ENCODE results near the gene SLC35B1.
"Not testable (repeated sequence)": the region's sequence is repeated elsewhere in the genome, so short reads cannot be mapped to it uniquely, and the experiment has no call there.

Gene SLC35B1

GRCh38 chr17:49699966-49700575 is 7.7 kb downstream of the SLC35B1 start:
- DNase-seq (ENCODE audit: low spot score): no peak

GRCh38 chr17:49698005-49698404 is 9.8 kb downstream of the SLC35B1 start:
- DNase-seq (ENCODE audit: low spot score): no peak

GRCh38 chr17:49696233-49696761 is 11.5 kb downstream of the SLC35B1 start:
- DNase-seq (ENCODE audit: low spot score): no peak

GRCh38 chr17:49695698-49696232 is 12.0 kb downstream of the SLC35B1 start:
- DNase-seq (ENCODE audit: low spot score): no peak

GRCh38 chr17:49694847-49695697 is 12.7 kb downstream of the SLC35B1 start:
- peak; percentile 35 for DNase-seq (ENCODE audit: low spot score)

- no peak for DNase-seq (ENCODE audit: low spot score)
Measured at GRCh38 chr17:49692751-49693150, 15.0 kb downstream of the SLC35B1 start.

- DNase-seq (ENCODE audit: low spot score): no peak
Measured at GRCh38 chr17:49691677-49692191, 16.0 kb downstream of the SLC35B1 start.

- DNase-seq (ENCODE audit: low spot score): no peak
Measured at GRCh38 chr17:49691086-49691676, 16.6 kb downstream of the SLC35B1 start.

GRCh38 chr17:49690256-49690655 is 17.5 kb downstream of the SLC35B1 start:
- DNase-seq (ENCODE audit: low spot score): no peak

- DNase-seq (ENCODE audit: low spot score): no peak
Measured at GRCh38 chr17:49688848-49689247, 18.9 kb downstream of the SLC35B1 start.

- peak; percentile 26 for DNase-seq (ENCODE audit: low spot score)
Measured at GRCh38 chr17:49687878-49688491, 19.8 kb downstream of the SLC35B1 start.

- no peak for DNase-seq (ENCODE audit: low spot score)
Measured at GRCh38 chr17:49681106-49681979, 26.4 kb downstream of the SLC35B1 start.

- no peak for DNase-seq (ENCODE audit: low spot score)
Measured at GRCh38 chr17:49680314-49680713, 27.4 kb downstream of the SLC35B1 start.

- peak; percentile 99 for DNase-seq (ENCODE audit: low spot score)
Measured at GRCh38 chr17:49677933-49678847, 29.6 kb downstream of the SLC35B1 start, which contains the start of gene SPOP. Gene SPOP, minus strand, starts transcription at chr17:49678097. Its CDS starts 55,287 bp downstream, at chr17:49622810.

GRCh38 chr17:49677134-49677932 is 30.4 kb downstream of the SLC35B1 start:
- DNase-seq (ENCODE audit: low spot score): peak; percentile 94

- DNase-seq (ENCODE audit: low spot score): peak; percentile 56
Measured at GRCh38 chr17:49676276-49676868, 31.4 kb downstream of the SLC35B1 start.

GRCh38 chr17:49674507-49674906 is 33.3 kb downstream of the SLC35B1 start:
- DNase-seq (ENCODE audit: low spot score): no peak

- DNase-seq (ENCODE audit: low spot score): not testable (repeated sequence)
Measured at GRCh38 chr17:49673679-49674078, 34.1 kb downstream of the SLC35B1 start.
